Mucosa of descending colon (tissue), 3 donors: ENCODE measurements around the gene C16orf90. TPM values are rescaled to one million over a fixed set of nuclear protein-coding genes. Genes with fewer than 3 reads are reported as not detected.

ENCODE experiments used
- ATAC-seq: fragments of 200-7000 bp; cut with Tn5 transposase; one replicate; pipeline ENCODE4 v1.9.1; 2020; ENCODE audit warnings: mild to moderate bottlenecking, moderate library complexity
- DNase-seq, 3 donors: peaks; one replicate each; pipeline ENCODE4 v3.0.0-alpha.2; 2020
- H3K36me3 ChIP-seq: fragments of 200-600 bp; one replicate; pipeline ENCODE4 v1.8.0; 2021; ENCODE audit warnings: low read depth, mild to moderate bottlenecking
- H3K4me1 ChIP-seq: fragments of 200-600 bp; one replicate; pipeline ENCODE4 v1.8.0; 2021; ENCODE audit warnings: low read depth, mild to moderate bottlenecking
- H3K4me3 ChIP-seq: fragments of 200-600 bp; one replicate; pipeline ENCODE4 v1.8.0; 2021; ENCODE audit warnings: mild to moderate bottlenecking
- H3K9me3 ChIP-seq: fragments of 200-600 bp; one replicate; pipeline ENCODE4 v1.8.0; 2021; ENCODE audit warnings: mild to moderate bottlenecking
- intact Hi-C, 2 donors: fragments of 100-400 bp; cut with DNase I in 1 of 2; cut with micrococcal nuclease in 1 of 2; formaldehyde crosslinking; loops; one replicate each; pipeline versions ENCODE4 v1.11.0 to v1.11.1; 2022; cut with DNase I, micrococcal nuclease
- long read RNA-seq, 2 donors: library from polyadenylated mRNA; unstranded; transcript quantifications; one replicate each; pipeline ENCODE4 v2.0.0, GENCODE V29; 2019 to 2021
- total RNA-seq, 3 donors: library from RNA; stranded (reverse); fragmentation: NEBNext Ultra II Directional in 2 of 3; extraction: Animal tissue kit (Norgen Biotek cat#: 25700) in 2 of 3; gene quantifications; one replicate each; pipeline versions ENCODE4 v1.2.1 to v1.2.4, GENCODE V29; 2021 to 2023
- TF ChIP-seq, protein P1 (sequence below): fragments of 200-600 bp; IDR thresholded peaks from one replicate; pipeline ENCODE4 v1.8.0; 2022; ENCODE audit warnings: antibody characterized with exemption, mild to moderate bottlenecking
- donor health status: DM: no; HTN: no; CAD: no; lungs with moderate emphysema.
- donor health status: DM: no; HTN: no; CAD: no.
- donor health status: DM: no; HTN: yes; CAD: no.

Gene C16orf90, protein sequence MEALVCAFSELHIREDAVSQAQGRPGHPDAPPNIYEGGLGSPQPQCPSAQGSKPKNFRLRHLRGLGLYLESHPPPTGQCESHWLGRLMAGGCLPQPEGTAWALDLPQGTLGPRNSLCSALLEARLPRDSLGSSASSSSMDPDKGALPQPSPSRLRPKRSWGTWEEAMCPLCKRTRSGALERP
- not detected for total RNA-seq
- long read RNA-seq, donor 1, partial matches to known transcripts: 0 of 1 reads
- long read RNA-seq, donor 1, other reads (novel, unspliced or antisense): 1 of 1 reads
- long read RNA-seq, donor 2: 0 reads

GRCh38 chr16:3495176-3495575, at the start of gene C16orf90:
TSS of gene C16orf90 (minus strand) at chr16:3495489. CDS start at chr16:3495421, 68 bp downstream.
- Histone ChIP-seq H3K4me1 (no peaks in the 10 kb centered on the region), H3K9me3 (no peaks in the 10 kb centered on the region), H3K36me3 (no peaks in the 10 kb centered on the region), H3K4me3 (no peak within 1 kb of the TSS)
- intact Hi-C loops: no loop called here
- TF ChIP-seq, protein P1, sequence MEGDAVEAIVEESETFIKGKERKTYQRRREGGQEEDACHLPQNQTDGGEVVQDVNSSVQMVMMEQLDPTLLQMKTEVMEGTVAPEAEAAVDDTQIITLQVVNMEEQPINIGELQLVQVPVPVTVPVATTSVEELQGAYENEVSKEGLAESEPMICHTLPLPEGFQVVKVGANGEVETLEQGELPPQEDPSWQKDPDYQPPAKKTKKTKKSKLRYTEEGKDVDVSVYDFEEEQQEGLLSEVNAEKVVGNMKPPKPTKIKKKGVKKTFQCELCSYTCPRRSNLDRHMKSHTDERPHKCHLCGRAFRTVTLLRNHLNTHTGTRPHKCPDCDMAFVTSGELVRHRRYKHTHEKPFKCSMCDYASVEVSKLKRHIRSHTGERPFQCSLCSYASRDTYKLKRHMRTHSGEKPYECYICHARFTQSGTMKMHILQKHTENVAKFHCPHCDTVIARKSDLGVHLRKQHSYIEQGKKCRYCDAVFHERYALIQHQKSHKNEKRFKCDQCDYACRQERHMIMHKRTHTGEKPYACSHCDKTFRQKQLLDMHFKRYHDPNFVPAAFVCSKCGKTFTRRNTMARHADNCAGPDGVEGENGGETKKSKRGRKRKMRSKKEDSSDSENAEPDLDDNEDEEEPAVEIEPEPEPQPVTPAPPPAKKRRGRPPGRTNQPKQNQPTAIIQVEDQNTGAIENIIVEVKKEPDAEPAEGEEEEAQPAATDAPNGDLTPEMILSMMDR: no peak
- DNase-seq: peak in 1 of 3 donors; percentile 20
- ATAC-seq: no peak

GRCh38 chr16:3542601-3543373, 47.5 kb upstream of the C16orf90 start:
- DNase-seq (no peak), ATAC-seq (no peak)
- intact Hi-C loops: no loop called here
- Histone ChIP-seq H3K4me3 (no peak overlapping the region), H3K9me3 (no peaks in the 10 kb centered on the region), H3K36me3 (no peaks in the 10 kb centered on the region), H3K4me1 (no peaks in the 10 kb centered on the region)
- TF ChIP-seq, protein P1: no peak

DNA sequence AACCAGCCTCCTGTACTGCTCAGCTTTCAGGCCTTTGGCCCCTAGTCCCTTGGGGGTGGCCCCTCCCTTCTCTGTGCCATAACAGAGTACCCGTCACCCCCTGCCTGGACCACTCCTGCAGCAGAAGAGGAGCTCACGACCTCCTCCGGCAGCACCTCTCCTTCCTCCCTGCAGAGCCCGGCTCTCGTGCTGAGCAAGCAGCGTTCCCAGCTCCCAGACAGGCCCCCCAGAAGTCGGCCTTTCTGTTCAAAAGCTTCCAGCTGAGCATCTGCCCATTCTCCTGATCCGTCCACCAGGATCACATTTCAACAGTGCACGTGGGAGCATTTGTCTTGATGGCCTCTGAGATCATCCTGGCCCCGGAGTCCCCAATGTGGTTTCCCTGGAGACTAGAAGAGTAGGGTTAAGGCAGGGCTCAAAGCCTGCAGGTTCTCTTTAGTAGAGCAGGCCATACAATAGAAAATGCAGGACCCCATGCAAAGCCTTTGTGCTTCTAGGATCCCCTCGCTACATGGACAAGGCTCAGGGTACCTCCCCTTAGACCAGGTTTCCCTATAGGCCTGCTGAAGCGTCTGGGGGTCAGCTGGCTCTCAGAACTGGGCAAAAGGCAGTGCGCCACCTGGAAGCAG, 46.4 kb upstream of the C16orf90 start:
- TF ChIP-seq, protein P1: no peak
- no peak for DNase-seq
- no peak for ATAC-seq
- no peak overlapping the region for H3K4me3 ChIP-seq
- H3K9me3 ChIP-seq: no peaks in the 10 kb centered on the region
- H3K36me3 ChIP-seq: no peaks in the 10 kb centered on the region
- no peaks in the 10 kb centered on the region for H3K4me1 ChIP-seq
- intact Hi-C loops: no loop called here

GRCh38 chr16:3538222-3538621, 42.9 kb upstream of the C16orf90 start:
- ATAC-seq (no peak), DNase-seq (no peak)
- intact Hi-C loops: no loop called here
- H3K9me3 ChIP-seq: no peaks in the 10 kb centered on the region
- TF ChIP-seq, protein P1: no peak
- H3K36me3 ChIP-seq: no peaks in the 10 kb centered on the region
- H3K4me3 ChIP-seq: no peak overlapping the region
- H3K4me1 ChIP-seq: no peaks in the 10 kb centered on the region

- Histone ChIP-seq H3K4me3 (no peak overlapping the region), H3K9me3 (no peaks in the 10 kb centered on the region), H3K4me1 (no peaks in the 10 kb centered on the region), H3K36me3 (no peaks in the 10 kb centered on the region)
- no peak for ATAC-seq
- intact Hi-C loops: no loop called here
- TF ChIP-seq, protein P1: no peak
- no peak for DNase-seq
Measured at GRCh38 chr16:3536851-3537250, 41.6 kb upstream of the C16orf90 start.
